Upper lobe of right lung (tissue), 1 donor: ENCODE data around the gene RS1. TPM values are rescaled to one million over a fixed set of nuclear protein-coding genes. Genes with fewer than 3 reads are reported as not detected.
A peak's percentile ranks its signal among the peaks of the same experiment; 100 is the strongest.

Experiments
- ATAC-seq: fragments of 200-7000 bp; cut with Tn5 transposase; one replicate; pipeline ENCODE4 v1.9.1; 2020; ENCODE audit warnings: mild to moderate bottlenecking, moderate library complexity
- DNase-seq: peaks from one replicate; pipeline ENCODE4 v3.0.0-alpha.2; 2020
- H3K27ac ChIP-seq: fragments of 200-600 bp; one replicate; pipeline ENCODE4 v1.8.0; 2022
- H3K27me3 ChIP-seq: fragments of 200-600 bp; one replicate; pipeline ENCODE4 v1.8.0; 2022; ENCODE audit warnings: mild to moderate bottlenecking
- H3K36me3 ChIP-seq: fragments of 200-600 bp; one replicate; pipeline ENCODE4 v1.8.0; 2022
- H3K4me1 ChIP-seq: fragments of 200-600 bp; one replicate; pipeline ENCODE4 v1.8.0; 2022
- H3K4me3 ChIP-seq: fragments of 200-600 bp; one replicate; pipeline ENCODE4 v1.8.0; 2022; ENCODE audit warnings: mild to moderate bottlenecking
- H3K9me3 ChIP-seq: fragments of 200-600 bp; one replicate; pipeline ENCODE4 v1.8.0; 2022
- CTCF ChIP-seq: fragments of 200-600 bp; IDR thresholded peaks from one replicate; pipeline ENCODE4 v1.8.0; 2022; ENCODE audit warnings: antibody characterized with exemption
- intact Hi-C: fragments of 100-400 bp; cut with DNase I; formaldehyde crosslinking; loops from one replicate; pipeline ENCODE4 v1.11.0; 2022
- total RNA-seq: library from RNA; stranded (reverse); fragmentation: NEBNext Ultra II Directional; extraction: Animal tissue kit (Norgen Biotek cat#: 25700); gene quantifications from one replicate; pipeline ENCODE4 v1.2.1, GENCODE V29; 2021
- donor health status: DM: no; HTN: yes; CAD: no; lungs with severe emphysema.

RS1 gene
- total RNA-seq, 1 donor from 2014 or later: 4.7 TPM

GRCh38 chrX:18617407-18617750 lies 54.5 kb downstream of the RS1 start:
- DNase-seq: no peak
- ATAC-seq: peak; percentile 55
- TF ChIP-seq CTCF: no peak
- intact Hi-C loops: no loop called here
- Histone ChIP-seq H3K9me3 (no peaks in the 10 kb centered on the region), H3K27ac (no peak overlapping the region), H3K4me1 (no peaks in the 10 kb centered on the region), H3K4me3 (no peak overlapping the region), H3K27me3 (no peaks in the 10 kb centered on the region), H3K36me3 (no peaks in the 10 kb centered on the region)

GRCh38 chrX:18616688-18617406 lies 55.1 kb downstream of the RS1 start:
- H3K27me3 ChIP-seq: no peaks in the 10 kb centered on the region
- DNase-seq: no peak
- H3K9me3 ChIP-seq: no peaks in the 10 kb centered on the region
- no peak overlapping the region for H3K4me3 ChIP-seq
- H3K4me1 ChIP-seq: no peaks in the 10 kb centered on the region
- no peak for TF ChIP-seq CTCF
- no peaks in the 10 kb centered on the region for H3K36me3 ChIP-seq
- no peak overlapping the region for H3K27ac ChIP-seq
- no peak for ATAC-seq
- intact Hi-C loops: no loop called here

DNA sequence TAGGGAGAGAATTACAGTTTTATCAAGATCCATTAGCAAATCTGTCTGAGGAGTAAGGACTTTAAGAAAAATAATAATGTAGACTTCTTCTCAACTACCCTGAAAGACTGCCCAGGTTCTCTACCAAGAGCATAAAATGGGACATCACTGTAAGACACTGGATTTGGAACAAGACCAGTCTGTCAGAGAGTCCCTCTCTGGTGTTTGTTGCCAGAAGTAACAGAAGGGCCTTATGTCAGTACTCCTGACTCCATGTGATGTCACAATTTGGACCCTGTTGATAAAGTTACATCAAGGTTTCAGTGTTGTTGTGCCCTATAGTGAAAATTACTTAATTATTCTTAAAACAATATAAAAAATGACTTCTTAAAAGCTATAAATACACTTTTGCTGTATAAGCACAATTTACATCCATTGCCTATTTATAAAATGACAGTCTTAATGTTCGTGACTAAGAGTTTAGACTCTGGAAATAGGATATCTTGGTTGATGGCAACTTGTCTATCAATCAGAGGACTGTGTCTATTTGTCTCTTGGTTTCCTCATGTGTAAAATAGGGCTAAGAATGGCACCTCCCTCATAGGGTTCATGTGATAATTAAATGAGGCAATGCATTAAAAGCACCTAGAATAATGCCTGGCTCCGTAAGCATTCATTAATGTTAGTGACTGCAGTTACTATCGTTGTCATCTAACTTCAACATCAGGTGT lies 57.8 kb downstream of the RS1 start:
- intact Hi-C loops: no loop called here
- no peak for DNase-seq
- no peaks in the 10 kb centered on the region for H3K9me3 ChIP-seq
- H3K36me3 ChIP-seq: peaks cover 11% of the 10 kb centered on the region
- no peak for TF ChIP-seq CTCF
- no peaks in the 10 kb centered on the region for H3K27me3 ChIP-seq
- no peak overlapping the region for H3K4me3 ChIP-seq
- no peak overlapping the region for H3K27ac ChIP-seq
- H3K4me1 ChIP-seq: no peaks in the 10 kb centered on the region
- no peak for ATAC-seq

- DNase-seq (no peak), ATAC-seq (no peak)
- Histone ChIP-seq H3K4me1 (no peaks in the 10 kb centered on the region), H3K27me3 (no peaks in the 10 kb centered on the region), H3K9me3 (no peaks in the 10 kb centered on the region), H3K27ac (no peak overlapping the region), H3K36me3 (peaks cover 16% of the 10 kb centered on the region), H3K4me3 (no peak overlapping the region)
- intact Hi-C loops: no loop called here
- no peak for TF ChIP-seq CTCF
Measured at GRCh38 chrX:18607966-18608365, 63.9 kb downstream of the RS1 start.

GRCh38 chrX:18598413-18598812 lies 73.5 kb downstream of the RS1 start:
- ATAC-seq (no peak), DNase-seq (no peak)
- intact Hi-C loops: no loop called here
- no peak for TF ChIP-seq CTCF
- Histone ChIP-seq H3K9me3 (no peaks in the 10 kb centered on the region), H3K36me3 (peaks cover 10% of the 10 kb centered on the region), H3K4me1 (no peaks in the 10 kb centered on the region), H3K4me3 (no peak overlapping the region), H3K27me3 (no peaks in the 10 kb centered on the region), H3K27ac (no peak overlapping the region)
